Nephron progenitor cell (in vitro differentiated cells): Measurements from ENCODE around the gene ROR1.

Source experiments
- DNase-seq: peaks from one replicate; pipeline ENCODE4 v3.0.0; 2021
- H3K27ac Mint-ChIP-seq: 2 replicates; pipeline ENCODE4 v1.8.0; 2021; ENCODE audit warnings: mild to moderate bottlenecking, moderate library complexity, mixed read lengths
- H3K27me3 Mint-ChIP-seq: 2 replicates; pipeline ENCODE4 v1.8.0; 2021; ENCODE audit warnings: mild to moderate bottlenecking, low read depth, mixed read lengths; ENCODE audit not compliant: poor library complexity
- H3K36me3 Mint-ChIP-seq: 2 replicates; pipeline ENCODE4 v1.8.0; 2021; ENCODE audit warnings: low read depth, mixed read lengths
- H3K4me1 Mint-ChIP-seq: 2 replicates; pipeline ENCODE4 v1.8.0; 2021; ENCODE audit warnings: mixed read lengths
- H3K4me3 Mint-ChIP-seq: 2 replicates; pipeline ENCODE4 v1.8.0; 2021; ENCODE audit warnings: mild to moderate bottlenecking, moderate library complexity, mixed read lengths
- H3K9me3 Mint-ChIP-seq: 2 replicates; pipeline ENCODE4 v1.8.0; 2021; ENCODE audit warnings: mild to moderate bottlenecking, moderate library complexity, mixed read lengths
- CTCF ChIP-seq: fragments of 200-600 bp; sonication (generic); IDR thresholded peaks from 2 replicates; pipeline ENCODE4 v1.5.0; 2021; ENCODE audit warnings: antibody characterized with exemption

Gene ROR1

GRCh38 chr1:64166629-64167028, 392.8 kb downstream of the ROR1 start:
- peaks cover 25% of the 10 kb centered on the region for H3K9me3 Mint-ChIP-seq
- H3K4me3 Mint-ChIP-seq: no peak overlapping the region
- H3K4me1 Mint-ChIP-seq: peaks cover 23% of the 10 kb centered on the region
- peaks cover 6% of the 10 kb centered on the region for H3K27me3 Mint-ChIP-seq
- peaks cover 24% of the 10 kb centered on the region for H3K36me3 Mint-ChIP-seq
- DNase-seq: no peak
- TF ChIP-seq CTCF: no peak
- no peak overlapping the region for H3K27ac Mint-ChIP-seq

- no peak for DNase-seq
- H3K27me3 Mint-ChIP-seq: peaks cover 6% of the 10 kb centered on the region
- no peak overlapping the region for H3K4me3 Mint-ChIP-seq
- peaks cover 17% of the 10 kb centered on the region for H3K4me1 Mint-ChIP-seq
- no peak for TF ChIP-seq CTCF
- peaks cover 28% of the 10 kb centered on the region for H3K9me3 Mint-ChIP-seq
- no peak overlapping the region for H3K27ac Mint-ChIP-seq
- peaks cover 30% of the 10 kb centered on the region for H3K36me3 Mint-ChIP-seq
Observed at GRCh38 chr1:64167176-64167575, 393.4 kb downstream of the ROR1 start.

GRCh38 chr1:64171246-64171645, 397.4 kb downstream of the ROR1 start:
- H3K27me3 Mint-ChIP-seq: peaks cover 3% of the 10 kb centered on the region
- H3K27ac Mint-ChIP-seq: no peak overlapping the region
- no peak for TF ChIP-seq CTCF
- H3K9me3 Mint-ChIP-seq: peaks cover 28% of the 10 kb centered on the region
- DNase-seq: no peak
- H3K4me1 Mint-ChIP-seq: peaks cover 15% of the 10 kb centered on the region
- H3K4me3 Mint-ChIP-seq: no peak overlapping the region
- H3K36me3 Mint-ChIP-seq: peaks cover 30% of the 10 kb centered on the region

- Mint-ChIP-seq H3K27ac (no peak overlapping the region), H3K4me1 (peaks cover 15% of the 10 kb centered on the region), H3K4me3 (no peak overlapping the region), H3K27me3 (peaks cover 3% of the 10 kb centered on the region), H3K36me3 (peaks cover 30% of the 10 kb centered on the region), H3K9me3 (peaks cover 28% of the 10 kb centered on the region)
- DNase-seq: no peak
- TF ChIP-seq CTCF: no peak
Observed at GRCh38 chr1:64171797-64172281, 398.0 kb downstream of the ROR1 start.

- Mint-ChIP-seq H3K36me3 (peaks cover 34% of the 10 kb centered on the region), H3K27me3 (peaks cover 3% of the 10 kb centered on the region), H3K27ac (no peak overlapping the region), H3K4me3 (no peak overlapping the region), H3K9me3 (peaks cover 28% of the 10 kb centered on the region), H3K4me1 (peaks cover 15% of the 10 kb centered on the region)
- no peak for TF ChIP-seq CTCF
- DNase-seq: no peak
Observed at GRCh38 chr1:64172458-64172983, 398.7 kb downstream of the ROR1 start.

- Mint-ChIP-seq H3K27ac (peak overlapping the region; percentile 20), H3K9me3 (peaks cover 28% of the 10 kb centered on the region), H3K27me3 (peaks cover 3% of the 10 kb centered on the region), H3K36me3 (peaks cover 43% of the 10 kb centered on the region), H3K4me1 (peaks cover 15% of the 10 kb centered on the region), H3K4me3 (no peak overlapping the region)
- TF ChIP-seq CTCF: no peak
- no peak for DNase-seq
Observed at GRCh38 chr1:64173336-64173940, 399.6 kb downstream of the ROR1 start.
